Measurements from ENCODE around the gene MPPED1.

DNA sequence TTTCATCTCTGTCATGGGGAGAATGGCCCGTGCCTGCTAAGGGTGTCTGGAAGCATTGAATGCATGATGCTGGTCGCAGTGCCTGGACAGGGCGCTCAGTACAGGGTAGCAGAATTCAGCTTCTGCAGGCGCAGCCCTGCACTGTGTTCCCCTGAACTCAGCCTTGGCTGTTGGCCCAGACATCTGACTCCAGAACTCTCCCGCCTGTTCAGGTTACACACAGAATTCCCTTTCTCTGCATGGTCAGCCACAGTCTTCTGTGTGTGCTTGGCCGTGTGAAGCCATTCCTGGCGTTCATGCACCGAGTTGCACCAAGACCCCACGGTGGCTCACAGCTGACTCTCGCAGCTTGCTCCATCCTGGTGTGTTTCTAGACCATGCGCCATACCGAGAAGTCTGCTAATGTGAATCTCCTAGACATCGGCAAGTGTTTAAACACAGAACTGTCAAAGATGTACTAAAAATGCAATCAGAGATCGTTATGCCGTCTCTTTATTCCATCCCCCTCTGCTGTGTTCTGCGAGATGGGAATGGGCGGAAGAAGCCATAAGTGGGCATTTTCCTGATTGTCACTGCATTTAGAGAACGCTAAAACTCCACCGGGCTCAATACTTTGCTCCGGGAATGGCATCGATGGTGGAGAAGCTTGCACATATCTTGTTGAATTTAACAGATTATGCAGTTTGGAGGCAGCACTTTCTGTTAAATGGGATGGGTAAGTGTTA lies 55.6 kb downstream of the MPPED1 start:
- TF ChIP-seq SP4 (CRISPR knock-in tag; IDR thresholded peaks at IDR 0.05) (no peak), HOXD1 (CRISPR knock-in tag; IDR thresholded peaks at IDR 0.05) (no peak), ZNF326 (CRISPR knock-in tag; IDR thresholded peaks at IDR 0.05; ENCODE audit: borderline replicate concordance) (no peak), BCL6 (CRISPR knock-in tag; IDR thresholded peaks at IDR 0.05) (no peak), NFE2 (CRISPR knock-in tag; IDR thresholded peaks at IDR 0.05) (no peak), MXI1 (IDR thresholded peaks at IDR 0.05; ENCODE audit: borderline replicate concordance, low read depth, low read length) (no peak), EP300 (IDR thresholded peaks at IDR 0.05; ENCODE audit: low read depth in 2 of 2, low read length in 2 of 2) (no peak), EP300 (CRISPR knock-in tag; IDR thresholded peaks at IDR 0.05; ENCODE audit: borderline replicate concordance) (no peak), MTF1 (CRISPR knock-in tag; IDR thresholded peaks at IDR 0.05) (no peak)
- TF ChIP-seq, protein P1, sequence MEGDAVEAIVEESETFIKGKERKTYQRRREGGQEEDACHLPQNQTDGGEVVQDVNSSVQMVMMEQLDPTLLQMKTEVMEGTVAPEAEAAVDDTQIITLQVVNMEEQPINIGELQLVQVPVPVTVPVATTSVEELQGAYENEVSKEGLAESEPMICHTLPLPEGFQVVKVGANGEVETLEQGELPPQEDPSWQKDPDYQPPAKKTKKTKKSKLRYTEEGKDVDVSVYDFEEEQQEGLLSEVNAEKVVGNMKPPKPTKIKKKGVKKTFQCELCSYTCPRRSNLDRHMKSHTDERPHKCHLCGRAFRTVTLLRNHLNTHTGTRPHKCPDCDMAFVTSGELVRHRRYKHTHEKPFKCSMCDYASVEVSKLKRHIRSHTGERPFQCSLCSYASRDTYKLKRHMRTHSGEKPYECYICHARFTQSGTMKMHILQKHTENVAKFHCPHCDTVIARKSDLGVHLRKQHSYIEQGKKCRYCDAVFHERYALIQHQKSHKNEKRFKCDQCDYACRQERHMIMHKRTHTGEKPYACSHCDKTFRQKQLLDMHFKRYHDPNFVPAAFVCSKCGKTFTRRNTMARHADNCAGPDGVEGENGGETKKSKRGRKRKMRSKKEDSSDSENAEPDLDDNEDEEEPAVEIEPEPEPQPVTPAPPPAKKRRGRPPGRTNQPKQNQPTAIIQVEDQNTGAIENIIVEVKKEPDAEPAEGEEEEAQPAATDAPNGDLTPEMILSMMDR (CRISPR knock-in tag; IDR thresholded peaks at IDR 0.05), result no peak
- TF ChIP-seq, protein P2, sequence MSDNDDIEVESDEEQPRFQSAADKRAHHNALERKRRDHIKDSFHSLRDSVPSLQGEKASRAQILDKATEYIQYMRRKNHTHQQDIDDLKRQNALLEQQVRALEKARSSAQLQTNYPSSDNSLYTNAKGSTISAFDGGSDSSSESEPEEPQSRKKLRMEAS (IDR thresholded peaks at IDR 0.05), result no peak
